ENCODE measurements around the gene KLHL30.

The KLHL30 gene

DNA sequence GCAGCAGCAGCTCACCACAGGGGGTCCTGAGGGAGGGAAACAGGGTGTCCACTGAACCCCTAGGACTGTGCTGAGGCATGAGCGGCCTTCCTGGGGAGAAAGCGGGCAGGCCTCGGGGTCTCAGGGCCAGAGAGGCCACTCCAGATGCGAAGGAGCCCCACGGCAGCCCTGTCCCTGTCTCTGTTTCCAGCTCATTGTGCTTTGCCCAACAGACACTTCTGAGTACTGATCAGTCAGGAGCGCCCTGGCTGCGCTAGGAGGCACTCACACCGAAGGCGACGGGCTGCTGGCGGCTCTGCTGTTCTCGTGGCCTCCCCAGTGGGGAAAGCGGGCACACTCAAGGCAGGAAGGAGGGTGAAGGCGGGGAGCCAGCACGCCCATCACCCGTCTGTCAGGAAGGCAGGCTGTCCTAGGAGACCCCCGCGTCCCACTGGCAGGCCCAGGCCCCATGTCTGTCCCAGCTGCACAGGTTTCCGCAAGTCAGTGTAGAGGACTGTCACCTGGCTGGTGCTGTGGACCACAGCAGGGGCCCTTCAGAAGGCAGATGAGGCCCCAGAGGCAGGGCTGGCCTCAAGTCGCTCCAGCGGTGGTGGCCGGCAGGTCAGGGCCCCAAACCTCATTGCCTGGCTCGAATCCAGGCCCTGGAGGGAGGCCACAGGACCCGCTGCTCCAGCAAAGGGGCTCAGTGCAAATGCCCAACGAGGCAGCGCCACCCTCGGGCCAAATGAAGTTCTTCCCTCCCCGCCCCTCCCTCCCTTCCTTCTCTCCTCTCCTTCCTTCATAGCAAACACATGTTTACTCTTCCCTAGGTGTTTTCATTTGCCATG is 31.6 kb upstream of the KLHL30 start:
- DNase-seq (ENCODE audit: low spot score) = no peak
- TF ChIP-seq, protein P1, sequence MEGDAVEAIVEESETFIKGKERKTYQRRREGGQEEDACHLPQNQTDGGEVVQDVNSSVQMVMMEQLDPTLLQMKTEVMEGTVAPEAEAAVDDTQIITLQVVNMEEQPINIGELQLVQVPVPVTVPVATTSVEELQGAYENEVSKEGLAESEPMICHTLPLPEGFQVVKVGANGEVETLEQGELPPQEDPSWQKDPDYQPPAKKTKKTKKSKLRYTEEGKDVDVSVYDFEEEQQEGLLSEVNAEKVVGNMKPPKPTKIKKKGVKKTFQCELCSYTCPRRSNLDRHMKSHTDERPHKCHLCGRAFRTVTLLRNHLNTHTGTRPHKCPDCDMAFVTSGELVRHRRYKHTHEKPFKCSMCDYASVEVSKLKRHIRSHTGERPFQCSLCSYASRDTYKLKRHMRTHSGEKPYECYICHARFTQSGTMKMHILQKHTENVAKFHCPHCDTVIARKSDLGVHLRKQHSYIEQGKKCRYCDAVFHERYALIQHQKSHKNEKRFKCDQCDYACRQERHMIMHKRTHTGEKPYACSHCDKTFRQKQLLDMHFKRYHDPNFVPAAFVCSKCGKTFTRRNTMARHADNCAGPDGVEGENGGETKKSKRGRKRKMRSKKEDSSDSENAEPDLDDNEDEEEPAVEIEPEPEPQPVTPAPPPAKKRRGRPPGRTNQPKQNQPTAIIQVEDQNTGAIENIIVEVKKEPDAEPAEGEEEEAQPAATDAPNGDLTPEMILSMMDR (IDR thresholded peaks at IDR 0.05; ENCODE audit: borderline replicate concordance, control extremely low read depth, extremely low read depth, insufficient read depth, missing control alignments) = no peak
- in situ Hi-C loops (cut with MboI; ENCODE audit: low sequenced_read_pairs, unreplicated experiment) = no loop called here

DNA sequence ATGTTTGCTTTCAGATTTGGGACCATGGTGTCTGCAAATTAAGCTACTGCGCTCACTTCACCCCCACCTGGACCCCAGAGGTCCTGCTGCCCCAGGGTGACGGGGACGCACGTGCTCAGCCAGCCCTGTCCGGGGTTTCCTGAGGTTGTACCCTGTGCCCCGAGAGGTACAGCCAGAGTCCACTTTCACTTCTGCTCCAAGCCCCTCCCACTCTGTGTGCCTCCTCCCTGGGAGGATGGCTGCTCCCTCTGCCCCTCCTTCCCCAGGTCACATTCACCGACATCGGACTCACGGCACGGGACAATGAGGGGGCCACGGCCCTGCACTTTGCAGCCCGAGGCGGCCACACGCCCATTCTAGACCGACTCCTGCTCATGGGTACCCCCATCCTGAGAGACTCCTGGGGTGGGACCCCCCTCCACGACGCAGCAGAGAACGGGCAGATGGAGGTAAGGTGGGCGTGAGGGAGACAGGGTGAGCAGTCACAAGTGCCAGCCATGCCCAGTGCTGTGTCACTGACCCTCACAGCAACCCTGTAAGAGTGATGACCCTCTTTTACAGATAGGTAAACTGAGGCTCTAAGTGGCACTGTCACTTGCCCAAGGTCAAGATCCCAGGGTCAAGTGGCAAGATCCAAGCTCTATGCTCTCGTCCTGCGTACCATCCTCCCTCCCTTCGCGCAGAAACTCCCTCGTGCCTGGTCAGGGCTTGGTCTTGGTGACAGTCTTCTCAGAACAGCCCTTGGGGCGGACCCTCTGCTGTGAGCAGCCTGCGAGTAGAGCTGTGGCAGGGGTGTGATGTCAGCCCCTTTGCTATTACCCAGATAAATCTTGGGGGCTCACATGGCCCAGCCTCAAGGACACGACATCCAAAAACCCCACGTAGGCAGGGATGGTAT is 30.7 kb upstream of the KLHL30 start:
- peak; percentile 76 for DNase-seq (ENCODE audit: low spot score)
- TF ChIP-seq, protein P1 (IDR thresholded peaks at IDR 0.05; ENCODE audit: borderline replicate concordance, control extremely low read depth, extremely low read depth, insufficient read depth, missing control alignments) = no peak
- in situ Hi-C loops (cut with MboI; ENCODE audit: low sequenced_read_pairs, unreplicated experiment) = no loop called here

- DNase-seq (ENCODE audit: low spot score) = no peak
- in situ Hi-C loops (cut with MboI; ENCODE audit: low sequenced_read_pairs, unreplicated experiment) = no loop called here
- TF ChIP-seq, protein P1 (IDR thresholded peaks at IDR 0.05; ENCODE audit: borderline replicate concordance, control extremely low read depth, extremely low read depth, insufficient read depth, missing control alignments) = no peak
Observed at GRCh38 chr2:238108423-238109183, 29.9 kb upstream of the KLHL30 start.

GRCh38 chr2:238113611-238114010 is 24.9 kb upstream of the KLHL30 start:
- TF ChIP-seq, protein P1 (IDR thresholded peaks at IDR 0.05; ENCODE audit: borderline replicate concordance, control extremely low read depth, extremely low read depth, insufficient read depth, missing control alignments) = no peak
- in situ Hi-C loops (cut with MboI; ENCODE audit: low sequenced_read_pairs, unreplicated experiment) = no loop called here
- DNase-seq (ENCODE audit: low spot score) = no peak

DNA sequence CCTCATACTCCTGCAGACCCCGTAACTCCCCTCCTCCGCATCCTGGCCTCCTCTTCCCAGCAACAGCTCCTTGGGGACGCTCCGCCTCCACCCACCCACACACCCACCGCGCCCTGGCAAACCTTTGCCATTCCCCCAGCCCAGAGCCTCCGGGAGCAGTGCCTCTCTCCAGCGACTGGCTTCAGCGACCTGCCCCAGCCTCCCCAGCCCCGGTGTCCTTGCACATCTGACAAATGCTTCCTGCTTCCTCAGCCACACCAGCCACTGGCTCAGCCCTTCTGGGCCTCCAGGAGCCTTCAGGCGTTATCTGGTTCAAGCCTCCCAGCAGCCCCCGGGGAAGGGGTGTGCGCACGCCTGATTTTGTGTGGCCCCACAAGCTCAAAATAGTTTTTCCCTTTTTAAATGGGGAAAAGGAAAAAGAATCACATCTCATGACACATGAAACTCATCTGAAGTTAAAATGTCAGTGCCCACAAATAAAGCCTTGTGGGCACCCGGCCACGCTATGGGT is 24.1 kb upstream of the KLHL30 start:
- in situ Hi-C loops (cut with MboI; ENCODE audit: low sequenced_read_pairs, unreplicated experiment) = no loop called here
- DNase-seq (ENCODE audit: low spot score) = no peak
- TF ChIP-seq, protein P1 (IDR thresholded peaks at IDR 0.05; ENCODE audit: borderline replicate concordance, control extremely low read depth, extremely low read depth, insufficient read depth, missing control alignments) = no peak
